CD4-positive, alpha-beta T cell treated with Interleukin-4 for 1 hour (primary cell): Measurements from ENCODE around the gene C17orf100.
"Not testable (repeated sequence)": the region's sequence is repeated elsewhere in the genome, so short reads cannot be mapped to it uniquely, and the experiment has no call there.

Source experiments
- DNase-seq, 2 donors: peaks; one replicate each; pipeline ENCODE4 v3.0.0-alpha.2; 2020 to 2022

The C17orf100 gene

GRCh38 chr17:6670571-6670970 is 19.0 kb downstream of the C17orf100 start:
- DNase-seq: no peak

- DNase-seq: no peak
Observed at GRCh38 chr17:6670999-6671398, 19.4 kb downstream of the C17orf100 start.

- no peak for DNase-seq
Observed at GRCh38 chr17:6671431-6671830, 19.9 kb downstream of the C17orf100 start.

- DNase-seq: no peak
Observed at GRCh38 chr17:6674586-6674985, 23.0 kb downstream of the C17orf100 start.

- DNase-seq: no peak
Observed at GRCh38 chr17:6675201-6675825, 23.8 kb downstream of the C17orf100 start.

- DNase-seq: no peak
Observed at GRCh38 chr17:6676802-6677157, 25.2 kb downstream of the C17orf100 start.

- no peak for DNase-seq
Observed at GRCh38 chr17:6677158-6677831, 25.7 kb downstream of the C17orf100 start.

GRCh38 chr17:6677946-6678345 is 26.4 kb downstream of the C17orf100 start:
- no peak for DNase-seq

- no peak for DNase-seq
Observed at GRCh38 chr17:6679241-6679640, 27.7 kb downstream of the C17orf100 start.

- DNase-seq: no peak
Observed at GRCh38 chr17:6681176-6681575, 29.6 kb downstream of the C17orf100 start.

GRCh38 chr17:6681671-6682070 is 30.1 kb downstream of the C17orf100 start:
- DNase-seq: no peak

- DNase-seq: no peak
Observed at GRCh38 chr17:6682339-6682738, 30.8 kb downstream of the C17orf100 start.

- DNase-seq: no peak
Observed at GRCh38 chr17:6683081-6683684, 31.6 kb downstream of the C17orf100 start.

GRCh38 chr17:6683730-6684459 is 32.3 kb downstream of the C17orf100 start:
- DNase-seq: no peak

GRCh38 chr17:6684460-6684783 is 32.9 kb downstream of the C17orf100 start:
- DNase-seq: no peak

- DNase-seq: no peak
Observed at GRCh38 chr17:6684881-6685767, 33.6 kb downstream of the C17orf100 start.

GRCh38 chr17:6686026-6686425 is 34.5 kb downstream of the C17orf100 start:
- no peak for DNase-seq

GRCh38 chr17:6688944-6689343 is 37.4 kb downstream of the C17orf100 start:
- DNase-seq: no peak

- DNase-seq: no peak
Observed at GRCh38 chr17:6690641-6691040, 39.1 kb downstream of the C17orf100 start.

GRCh38 chr17:6691546-6691945 is 40.0 kb downstream of the C17orf100 start:
- no peak for DNase-seq

- DNase-seq: not testable (repeated sequence)
Observed at GRCh38 chr17:6691958-6692357, 40.4 kb downstream of the C17orf100 start.

GRCh38 chr17:6695051-6695450 is 43.5 kb downstream of the C17orf100 start:
- DNase-seq: no peak

- DNase-seq: no peak
Observed at GRCh38 chr17:6695565-6695964, 44.0 kb downstream of the C17orf100 start.
